Neural cell (in vitro differentiated cells): Measurements from ENCODE around the gene VSIG10L2.

ENCODE experiments used
- CTCF ChIP-seq: fragments of 450-650 bp; IDR thresholded peaks from 2 replicates; pipeline ENCODE4 v1.5.1; 2014; ENCODE audit warnings: antibody characterized with exemption, mild to moderate bottlenecking, moderate library complexity; ENCODE audit not compliant: poor library complexity, severe bottlenecking
- POLR2AphosphoS5 ChIP-seq: IDR thresholded peaks from 2 replicates; pipeline ENCODE4 v1.6.1; 2012
- REST ChIP-seq: IDR thresholded peaks from 2 replicates; pipeline ENCODE4 v1.6.1; 2012; ENCODE audit warnings: borderline replicate concordance
- SMC3 ChIP-seq: fragments of 450-650 bp; conservative IDR thresholded peaks from 2 replicates; pipeline ENCODE4 v1.6.1; 2014; ENCODE audit warnings: antibody characterized with exemption, mild to moderate bottlenecking, moderate library complexity; ENCODE audit not compliant: poor library complexity

- TF ChIP-seq POLR2AphosphoS5 (no peak), REST (no peak), CTCF (no peak), SMC3 (no peak)
Measured at GRCh38 chr11:125901872-125902271, 44.0 kb upstream of the VSIG10L2 start.
